Adrenal gland (tissue), 12 donors: ENCODE data around the gene GEMIN5. TPM values are rescaled to one million over a fixed set of nuclear protein-coding genes. Genes with fewer than 3 reads are reported as not detected.

ENCODE experiments used
- polyA plus RNA-seq, 3 donors: library from polyadenylated mRNA; stranded (reverse); fragments of 200-250 nt in 2 of 3; fragments of 350-450 nt in 1 of 3; fragmentation: Illumina TruSeq in 1 of 3; extraction: RNeasy Lipid Tissue Mini Kit (QIAGEN cat#74804) in 1 of 3; gene quantifications; one replicate each; pipeline ENCODE4 v1.2.3, GENCODE V29; 2013 to 2014
- total RNA-seq, 9 donors: library from RNA; depleted of rRNA in 4 of 9; stranded (reverse); fragments of >200 nt in 4 of 9; fragments of 120-200 nt in 1 of 9; fragmentation: NEBNext Ultra II Directional in 1 of 9; extraction: Animal tissue kit (Norgen Biotek cat#: 25700) in 1 of 9; gene quantifications; one replicate each; pipeline versions ENCODE4 v1.1.0 to v1.2.4, GENCODE V29; 2013 to 2023
- donor health status: healthy with polysubstance abuse.
- donor health status: Bipolar disorder and iron deficiency.
- donor health status: DM: yes; HTN: yes; CAD: no.
- donor health status: DM: no; HTN: no; CAD: no.
- donor health status: DM: no; HTN: no; CAD: no.
- donor health status: DM: yes; HTN: yes; CAD: no.

Gene GEMIN5
- total and polyA plus RNA-seq, 12 donors: 3.2 to 19.2 (median 13.3) TPM

Other genes with a start within 250 kb of the GEMIN5 start
- gene LARP1, start 182.8 kb downstream of the GEMIN5 start, total RNA-seq: 100 to 1,000 TPM in 8 of 9 donors, 10 to 100 TPM in 1; 49.4 to 209 (median 128) TPM
- 100 to 1,000 TPM in 1 of 3 donors, 10 to 100 TPM in 2; 30.5 to 152 (median 55.7) TPM for gene LARP1, start 182.8 kb downstream of the GEMIN5 start, polyA plus RNA-seq
- 10 to 100 TPM; 20.0 to 86.2 (median 50.1) TPM for gene FAXDC2, start 87.6 kb downstream of the GEMIN5 start, total RNA-seq
- gene FAXDC2, start 87.6 kb downstream of the GEMIN5 start, polyA plus RNA-seq: 10 to 100 TPM; 12.2 to 38.5 (median 21.7) TPM
- 100 to 1,000 TPM in 2 of 9 donors, 10 to 100 TPM in 7; 49.8 to 109 (median 74.4) TPM for gene CNOT8, start 79.6 kb downstream of the GEMIN5 start, total RNA-seq
- 10 to 100 TPM; 25.6 to 64.0 (median 47.9) TPM for gene CNOT8, start 79.6 kb downstream of the GEMIN5 start, polyA plus RNA-seq
- 10 to 100 TPM; 12.6 to 65.2 (median 52.1) TPM for gene MRPL22, start 2.9 kb upstream of the GEMIN5 start, total RNA-seq
- 100 to 1,000 TPM in 2 of 3 donors, 10 to 100 TPM in 1; 98.0 to 129 (median 103) TPM for gene MRPL22, start 2.9 kb upstream of the GEMIN5 start, polyA plus RNA-seq
- under 1 TPM in 2 of 9 donors, not detected in 7; 0.06 to 0.09 TPM for gene KIF4B, start 75.5 kb upstream of the GEMIN5 start, total RNA-seq
- gene KIF4B, start 75.5 kb upstream of the GEMIN5 start, polyA plus RNA-seq: not detected